Body of pancreas (tissue), 4 donors: Measurements from ENCODE around the gene ASXL3.

Source experiments
- CTCF ChIP-seq, 7 experiments: fragments of 450-650 bp in 4 of 7; fragments of 200-600 bp in 3 of 7; sonication (generic) in 3 of 7; IDR thresholded peaks; one replicate each; pipeline ENCODE4 v1.5.1; 2016 to 2019; ENCODE audit warnings: antibody characterized with exemption in 7 of 7
- POLR2A ChIP-seq, 3 donors: fragments of 450-650 bp; IDR thresholded peaks; one replicate each; pipeline ENCODE4 v1.6.1; 2016; ENCODE audit warnings: antibody characterized with exemption in 3 of 3, mild to moderate bottlenecking in 2 of 3

GRCh38 chr18:33556846-33557245 lies 21.2 kb upstream of the ASXL3 start:
- TF ChIP-seq CTCF (IDR thresholded peaks at IDR 0.05) = no peak
- no peak for TF ChIP-seq POLR2A (IDR thresholded peaks at IDR 0.05)
